ENCODE measurements around the gene HS1BP3.

GRCh38 chr2:20692081-20692480 is 41.2 kb upstream of the HS1BP3 start:
- TF ChIP-seq CTCF (IDR thresholded peaks at IDR 0.05; ENCODE audit: insufficient read depth, low read depth, low read length) (no peak), EZH2 (IDR thresholded peaks at IDR 0.05; ENCODE audit: insufficient read depth, low read length) (no peak)

Measured in astrocyte (in vitro differentiated cells and primary cell).